DND-41 (cell line): Measurements from ENCODE around the gene PRKCE.

ENCODE experiments used
- ATAC-seq: fragments of 200-7000 bp; cut with Tn5 transposase; 3 replicates; pipeline ENCODE4 v1.9.1; 2021; ENCODE audit warnings: low read depth; ENCODE audit not compliant: insufficient read depth
- DNase-seq: peaks from one replicate; pipeline ENCODE4 v3.0.0-alpha.2; 2020
- H2AFZ ChIP-seq: 2 replicates; pipeline ENCODE4 v1.6.0; 2012; ENCODE audit warnings: low read depth, low read length
- H3K27ac ChIP-seq: 2 replicates; pipeline ENCODE4 v1.5.1; 2012; ENCODE audit warnings: low read length, inconsistent platforms
- H3K27me3 ChIP-seq: fragments of 200-600 bp; sonication (generic); 2 replicates; pipeline ENCODE4 v1.6.0; 2012; ENCODE audit warnings: low read length, mild to moderate bottlenecking, inconsistent platforms; ENCODE audit not compliant: insufficient read depth, poor library complexity
- H3K36me3 ChIP-seq: 2 replicates; pipeline ENCODE4 v1.5.1; 2012; ENCODE audit warnings: low read length, inconsistent platforms; ENCODE audit not compliant: insufficient read depth
- H3K4me1 ChIP-seq: 2 replicates; pipeline ENCODE4 v1.5.1; 2012; ENCODE audit warnings: mild to moderate bottlenecking, low read length; ENCODE audit not compliant: insufficient read depth
- H3K4me2 ChIP-seq: 2 replicates; pipeline ENCODE4 v1.6.0; 2012; ENCODE audit warnings: mild to moderate bottlenecking, moderate library complexity, low read length, inconsistent platforms; ENCODE audit not compliant: insufficient read depth
- H3K4me3 ChIP-seq, 2 experiments: fragments of 200-600 bp in 1 of 2; shearing (Covaris generic) in 1 of 2; 2 replicates each; pipeline ENCODE4 v1.5.1; 2012 to 2016; ENCODE audit warnings: inconsistent platforms in 2 of 2, low read length in 2 of 2, mild to moderate bottlenecking in 2 of 2, low read depth in 1 of 2, moderate library complexity in 1 of 2
- H3K79me2 ChIP-seq: 2 replicates; pipeline ENCODE4 v1.6.0; 2012; ENCODE audit warnings: low read length, inconsistent platforms; ENCODE audit not compliant: insufficient read depth
- H3K9ac ChIP-seq: 2 replicates; pipeline ENCODE4 v1.6.0; 2012; ENCODE audit warnings: low read depth, mild to moderate bottlenecking, inconsistent platforms, low read length, moderate library complexity
- H3K9me3 ChIP-seq: 2 replicates; pipeline ENCODE4 v1.5.1; 2012; ENCODE audit warnings: low read length, moderate library complexity, mild to moderate bottlenecking, inconsistent platforms; ENCODE audit not compliant: insufficient read depth, severe bottlenecking
- H4K20me1 ChIP-seq: 2 replicates; pipeline ENCODE4 v1.6.0; 2012; ENCODE audit warnings: low read length; ENCODE audit not compliant: insufficient read depth
- CTCF ChIP-seq: IDR thresholded peaks from 2 replicates; pipeline ENCODE4 v1.5.1; 2012; ENCODE audit warnings: borderline replicate concordance, low read length, moderate library complexity, mild to moderate bottlenecking; ENCODE audit not compliant: poor library complexity, severe bottlenecking; ENCODE audit errors: extremely low read depth
- EZH2 ChIP-seq: IDR thresholded peaks from 3 replicates; pipeline ENCODE4 v1.6.1; 2012; ENCODE audit warnings: borderline replicate concordance, low read depth, mild to moderate bottlenecking, moderate library complexity, low read length, inconsistent platforms; ENCODE audit not compliant: severe bottlenecking

The PRKCE gene

GRCh38 chr2:45902380-45902779, 250.9 kb downstream of the PRKCE start:
- H4K20me1 ChIP-seq: no peaks in the 10 kb centered on the region
- H3K36me3 ChIP-seq: no peaks in the 10 kb centered on the region
- no peak for TF ChIP-seq EZH2
- no peak for TF ChIP-seq CTCF
- no peak overlapping the region for H3K9ac ChIP-seq
- no peaks in the 10 kb centered on the region for H3K9me3 ChIP-seq
- H2AFZ ChIP-seq: no peak overlapping the region
- H3K27me3 ChIP-seq: no peaks in the 10 kb centered on the region
- no peak overlapping the region for H3K27ac ChIP-seq
- no peaks in the 10 kb centered on the region for H3K4me1 ChIP-seq
- no peak for ATAC-seq
- no peaks in the 10 kb centered on the region for H3K79me2 ChIP-seq
- no peak overlapping the region for H3K4me2 ChIP-seq
- DNase-seq: no peak
- no peak overlapping the region for H3K4me3 ChIP-seq

- Histone ChIP-seq H3K79me2 (no peaks in the 10 kb centered on the region), H3K9me3 (no peaks in the 10 kb centered on the region), H3K9ac (no peak overlapping the region), H3K27me3 (no peaks in the 10 kb centered on the region), H3K27ac (no peak overlapping the region), H2AFZ (no peak overlapping the region), H3K4me1 (no peaks in the 10 kb centered on the region), H3K36me3 (no peaks in the 10 kb centered on the region), H4K20me1 (no peaks in the 10 kb centered on the region), H3K4me3 (no peak overlapping the region), H3K4me2 (no peak overlapping the region)
- DNase-seq (no peak), ATAC-seq (no peak)
- TF ChIP-seq EZH2 (no peak), CTCF (no peak)
Observed at GRCh38 chr2:45902781-45903375, 251.4 kb downstream of the PRKCE start.

- Histone ChIP-seq H3K4me2 (no peak overlapping the region), H2AFZ (no peak overlapping the region), H3K4me3 (no peak overlapping the region), H3K36me3 (no peaks in the 10 kb centered on the region), H3K79me2 (no peaks in the 10 kb centered on the region), H3K4me1 (no peaks in the 10 kb centered on the region), H3K9ac (no peak overlapping the region), H3K27me3 (no peaks in the 10 kb centered on the region), H3K27ac (no peak overlapping the region), H3K9me3 (no peaks in the 10 kb centered on the region), H4K20me1 (no peaks in the 10 kb centered on the region)
- no peak for ATAC-seq
- TF ChIP-seq EZH2 (no peak), CTCF (no peak)
- no peak for DNase-seq
Observed at GRCh38 chr2:45904267-45904945, 252.9 kb downstream of the PRKCE start.
